Measurements from ENCODE around the gene HKDC1.
"Not testable (repeated sequence)": the region's sequence is repeated elsewhere in the genome, so short reads cannot be mapped to it uniquely, and the experiment has no call there.

HKDC1 gene

GRCh38 chr10:69220041-69220451, at the start of gene HKDC1:
HKDC1 (plus strand) TSS chr10:69220332; CDS start chr10:69220436, 104 bp downstream.
- in situ Hi-C loops (cut with HindIII; ENCODE audit: low sequenced_read_pairs), result loop anchor here (10.0 kb wide), 1 partner anchor 185 kb away; no protein-coding TSS in a partner anchor

GRCh38 chr10:69172241-69172982, 47.7 kb upstream of the HKDC1 start:
- in situ Hi-C loops (cut with HindIII; ENCODE audit: low sequenced_read_pairs), result no loop called here

- in situ Hi-C loops (cut with HindIII; ENCODE audit: low sequenced_read_pairs), result not testable (repeated sequence)
Observed at GRCh38 chr10:69175326-69175725, 44.8 kb upstream of the HKDC1 start.

- in situ Hi-C loops (cut with HindIII; ENCODE audit: low sequenced_read_pairs), result no loop called here
Observed at GRCh38 chr10:69176823-69177222, 43.3 kb upstream of the HKDC1 start.

GRCh38 chr10:69179089-69179742, 40.9 kb upstream of the HKDC1 start:
- in situ Hi-C loops (cut with HindIII; ENCODE audit: low sequenced_read_pairs), result no loop called here

GRCh38 chr10:69179743-69180524, 40.2 kb upstream of the HKDC1 start, which contains the start of gene SUPV3L1:
SUPV3L1 (plus strand) TSS chr10:69180234; CDS start chr10:69180292, 58 bp downstream.
- in situ Hi-C loops (cut with HindIII; ENCODE audit: low sequenced_read_pairs), result no loop called here

GRCh38 chr10:69180525-69181204, 39.5 kb upstream of the HKDC1 start:
- in situ Hi-C loops (cut with HindIII; ENCODE audit: low sequenced_read_pairs), result no loop called here

GRCh38 chr10:69181433-69181832, 38.7 kb upstream of the HKDC1 start:
- in situ Hi-C loops (cut with HindIII; ENCODE audit: low sequenced_read_pairs), result no loop called here

GRCh38 chr10:69182005-69182404, 38.1 kb upstream of the HKDC1 start:
- in situ Hi-C loops (cut with HindIII; ENCODE audit: low sequenced_read_pairs), result no loop called here

- in situ Hi-C loops (cut with HindIII; ENCODE audit: low sequenced_read_pairs), result no loop called here
Observed at GRCh38 chr10:69186524-69186923, 33.6 kb upstream of the HKDC1 start.

GRCh38 chr10:69201045-69201444, 19.1 kb upstream of the HKDC1 start:
- in situ Hi-C loops (cut with HindIII; ENCODE audit: low sequenced_read_pairs), result no loop called here

- in situ Hi-C loops (cut with HindIII; ENCODE audit: low sequenced_read_pairs), result no loop called here
Observed at GRCh38 chr10:69202332-69202731, 17.8 kb upstream of the HKDC1 start.

GRCh38 chr10:69208761-69209160, 11.4 kb upstream of the HKDC1 start:
- in situ Hi-C loops (cut with HindIII; ENCODE audit: low sequenced_read_pairs), result no loop called here

- in situ Hi-C loops (cut with HindIII; ENCODE audit: low sequenced_read_pairs), result loop anchor here (10.0 kb wide), 1 partner anchor 195 kb away; no protein-coding TSS in a partner anchor
Observed at GRCh38 chr10:69209787-69210484, 10.2 kb upstream of the HKDC1 start.

- in situ Hi-C loops (cut with HindIII; ENCODE audit: low sequenced_read_pairs), result loop anchor here (10.0 kb wide), 1 partner anchor 196 kb away; no protein-coding TSS in a partner anchor
Observed at GRCh38 chr10:69211104-69211503, 9.0 kb upstream of the HKDC1 start.

GRCh38 chr10:69211524-69211923, 8.6 kb upstream of the HKDC1 start:
- in situ Hi-C loops (cut with HindIII; ENCODE audit: low sequenced_read_pairs), result loop anchor here (10.0 kb wide), 1 partner anchor 197 kb away; no protein-coding TSS in a partner anchor

- in situ Hi-C loops (cut with HindIII; ENCODE audit: low sequenced_read_pairs), result loop anchor here (10.0 kb wide), 1 partner anchor 199 kb away; no protein-coding TSS in a partner anchor
Observed at GRCh38 chr10:69213591-69214311, 6.4 kb upstream of the HKDC1 start.

- in situ Hi-C loops (cut with HindIII; ENCODE audit: low sequenced_read_pairs), result loop anchor here (10.0 kb wide), 1 partner anchor 200 kb away; no protein-coding TSS in a partner anchor
Observed at GRCh38 chr10:69214666-69215131, 5.4 kb upstream of the HKDC1 start.

All from endothelial cell of hepatic sinusoid (primary cell).